Testis (tissue), 2 donors: ENCODE results near the gene GLIS1.

Experiments used
- CTCF ChIP-seq, 3 experiments: fragments of 450-650 bp in 2 of 3; fragments of 200-600 bp in 1 of 3; sonication (generic) in 1 of 3; IDR thresholded peaks; one replicate each; pipeline ENCODE4 v1.5.1; 2016 to 2019; ENCODE audit warnings: antibody characterized with exemption in 3 of 3, mild to moderate bottlenecking in 2 of 3, moderate library complexity in 1 of 3
- POLR2A ChIP-seq: fragments of 450-650 bp; IDR thresholded peaks from one replicate; pipeline ENCODE4 v1.6.1; 2017; ENCODE audit warnings: antibody characterized with exemption, mild to moderate bottlenecking, moderate library complexity

DNA sequence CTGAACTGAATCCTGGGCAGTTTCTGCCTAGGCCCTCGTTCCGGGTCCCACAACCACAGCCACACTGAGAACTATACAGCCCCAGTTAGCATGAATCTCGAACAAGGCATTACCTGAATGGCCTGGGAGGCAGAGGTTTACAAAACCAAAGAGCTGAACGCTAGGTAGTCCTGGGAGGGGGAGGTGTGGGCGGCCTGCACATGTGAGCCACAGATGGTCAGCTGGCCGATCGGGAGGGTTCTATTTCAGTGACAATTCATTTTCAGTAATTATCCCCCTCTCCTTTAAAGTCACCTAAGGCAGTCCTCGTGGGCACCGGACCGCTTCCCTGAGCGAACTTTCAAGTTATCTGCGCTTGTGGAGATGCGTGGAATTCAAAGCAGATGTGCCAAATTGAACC, 111.9 kb downstream of the GLIS1 start:
- TF ChIP-seq CTCF (IDR thresholded peaks at IDR 0.05) (no peak), POLR2A (no peak)
